HG03135 (cell line): ENCODE measurements around the gene OCA2.

Experiments
- ATAC-seq: cut with Tn5 transposase; IDR thresholded peaks from one replicate; pipeline ENCODE4 v1.9.1; 2021; ENCODE audit warnings: mild to moderate bottlenecking, moderate library complexity; ENCODE audit not compliant: unreplicated experiment

OCA2 gene

GRCh38 chr15:27885201-27885600 is 213.9 kb downstream of the OCA2 start:
- no peak for ATAC-seq

DNA sequence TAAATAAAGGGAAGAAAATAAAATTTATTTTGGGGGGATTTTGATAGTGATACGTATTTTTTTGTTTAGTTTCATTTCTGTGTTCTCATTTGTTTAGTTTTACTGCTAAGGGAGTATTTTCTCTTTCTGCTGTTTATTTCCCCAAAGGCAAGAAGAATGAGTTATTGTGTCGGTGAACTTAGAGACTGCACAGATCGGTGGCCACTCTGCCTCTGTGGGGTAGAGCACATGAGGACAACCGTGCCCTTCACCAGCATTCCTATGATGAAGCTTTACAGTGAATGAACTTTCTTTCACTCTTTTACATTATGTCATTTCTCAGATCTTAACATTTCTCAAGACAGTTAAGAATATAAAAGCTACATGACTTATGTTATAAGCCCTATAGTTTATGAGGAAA is 214.4 kb downstream of the OCA2 start:
- no peak for ATAC-seq

GRCh38 chr15:27878841-27879240 is 220.3 kb downstream of the OCA2 start:
- ATAC-seq = no peak

GRCh38 chr15:27873828-27874227 is 225.3 kb downstream of the OCA2 start:
- ATAC-seq = no peak

DNA sequence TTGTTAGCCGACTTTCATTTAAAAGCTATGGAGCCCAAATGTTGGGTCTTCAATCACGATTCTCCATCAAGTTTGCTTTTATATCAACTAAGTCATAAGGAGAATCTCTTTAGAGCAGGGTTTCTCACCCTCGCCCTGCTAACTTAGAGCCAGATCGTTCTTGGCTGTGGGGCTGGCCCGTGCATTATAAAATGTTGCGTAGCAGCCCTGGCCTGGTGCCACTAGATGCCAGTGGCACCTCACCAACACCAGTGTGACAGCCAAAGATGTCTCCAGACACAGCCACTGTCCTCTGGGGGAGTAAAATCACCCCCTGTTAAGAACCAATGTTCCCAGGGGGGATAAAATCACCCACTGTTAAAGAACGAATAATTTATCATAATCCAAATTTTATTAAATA is 226.1 kb downstream of the OCA2 start:
- ATAC-seq = no peak

DNA sequence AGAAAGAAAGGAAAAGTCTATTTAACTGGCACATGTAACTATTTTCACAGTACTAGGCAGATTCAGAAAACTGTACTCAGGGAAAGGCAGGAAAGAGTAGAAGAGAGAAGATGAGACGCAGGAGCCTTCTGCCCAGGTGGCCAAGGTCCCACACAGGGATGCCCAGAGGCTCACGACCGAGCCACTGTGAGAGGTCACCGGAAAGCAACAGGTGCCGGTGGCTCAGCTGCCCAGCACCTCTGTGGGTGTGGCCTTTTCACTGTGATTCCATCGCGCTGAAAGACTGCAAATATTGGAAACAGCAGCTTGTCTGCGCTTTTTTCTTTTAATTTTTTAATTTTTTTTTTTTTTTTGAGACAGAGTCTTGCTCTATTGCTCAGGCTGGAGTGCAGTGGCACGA is 226.8 kb downstream of the OCA2 start:
- no peak for ATAC-seq

DNA sequence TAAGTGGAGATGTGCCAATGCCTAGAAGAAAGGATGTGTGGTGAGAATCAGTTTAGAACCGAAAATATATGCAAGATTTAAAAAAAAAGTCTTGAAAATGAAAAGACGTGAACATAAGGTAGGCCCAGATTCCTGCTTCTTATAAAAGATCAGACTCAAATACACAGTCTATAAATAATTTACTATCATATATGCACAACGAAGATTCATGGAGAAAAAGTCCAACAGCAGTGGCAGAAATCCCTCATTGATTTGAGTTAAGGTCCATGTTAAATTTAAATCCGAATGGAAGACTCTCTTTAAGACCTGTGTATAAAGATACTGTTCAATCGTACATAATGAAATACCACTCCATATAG is 227.2 kb downstream of the OCA2 start:
- no peak for ATAC-seq

DNA sequence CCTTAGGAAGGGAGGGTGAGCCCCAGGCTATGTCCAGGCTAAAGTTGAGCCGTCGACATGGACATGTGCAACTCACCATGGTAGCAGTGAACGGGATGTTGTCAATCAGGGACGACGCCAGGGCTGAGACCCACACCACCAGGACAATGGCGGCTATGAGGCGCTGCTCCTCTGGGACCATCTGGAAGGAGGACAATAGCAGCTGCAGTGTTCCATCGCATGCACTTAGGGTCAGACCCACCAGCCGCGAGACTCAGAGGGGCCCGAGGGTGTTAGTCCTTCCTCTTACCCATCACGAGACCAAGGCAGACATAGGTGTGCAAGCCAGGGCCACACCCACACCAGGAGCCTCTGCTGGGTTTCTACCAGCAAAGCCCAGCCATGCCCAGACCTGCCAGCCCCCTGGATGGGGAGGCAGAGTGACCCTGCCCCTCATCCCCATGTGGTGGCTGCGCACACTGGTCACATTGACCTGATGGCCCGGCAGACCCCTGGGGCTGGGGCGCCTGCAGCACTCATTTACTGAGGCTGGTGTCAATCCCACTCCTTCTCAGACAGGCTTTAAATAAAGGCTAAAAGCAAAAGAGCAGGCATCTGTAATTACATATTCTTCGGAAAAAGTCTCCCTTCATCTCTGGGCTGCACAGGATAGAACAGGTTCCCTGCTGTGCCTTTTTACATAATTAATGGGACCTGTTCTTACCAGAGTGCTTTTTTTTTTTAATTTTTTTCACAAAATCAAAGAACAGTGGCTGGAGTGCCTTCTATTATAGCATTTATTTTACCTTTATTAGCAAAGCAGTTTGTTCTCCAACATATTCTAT is 227.8 kb downstream of the OCA2 start:
- ATAC-seq = no peak

DNA sequence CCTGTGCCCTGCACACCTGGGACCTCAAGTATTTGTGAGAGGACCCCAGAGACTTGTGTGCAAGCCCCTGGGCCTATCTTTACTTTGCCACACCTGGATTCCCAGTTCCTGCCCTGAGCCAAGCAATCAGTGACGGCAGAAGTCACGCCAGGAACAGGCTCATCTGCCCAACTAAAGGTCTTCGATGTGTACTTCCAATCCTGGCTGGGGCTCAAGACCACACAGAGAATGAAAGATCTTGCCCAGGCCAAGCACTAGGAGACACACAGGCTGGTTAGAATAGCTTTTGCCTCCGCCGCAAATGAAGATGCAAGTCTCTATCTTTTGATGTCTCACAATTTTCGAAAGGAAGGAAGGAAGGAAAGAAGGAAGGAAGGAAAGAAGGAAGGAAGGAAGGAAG is 228.8 kb downstream of the OCA2 start:
- ATAC-seq = no peak

GRCh38 chr15:27869697-27870281 is 229.3 kb downstream of the OCA2 start:
- ATAC-seq = no peak

DNA sequence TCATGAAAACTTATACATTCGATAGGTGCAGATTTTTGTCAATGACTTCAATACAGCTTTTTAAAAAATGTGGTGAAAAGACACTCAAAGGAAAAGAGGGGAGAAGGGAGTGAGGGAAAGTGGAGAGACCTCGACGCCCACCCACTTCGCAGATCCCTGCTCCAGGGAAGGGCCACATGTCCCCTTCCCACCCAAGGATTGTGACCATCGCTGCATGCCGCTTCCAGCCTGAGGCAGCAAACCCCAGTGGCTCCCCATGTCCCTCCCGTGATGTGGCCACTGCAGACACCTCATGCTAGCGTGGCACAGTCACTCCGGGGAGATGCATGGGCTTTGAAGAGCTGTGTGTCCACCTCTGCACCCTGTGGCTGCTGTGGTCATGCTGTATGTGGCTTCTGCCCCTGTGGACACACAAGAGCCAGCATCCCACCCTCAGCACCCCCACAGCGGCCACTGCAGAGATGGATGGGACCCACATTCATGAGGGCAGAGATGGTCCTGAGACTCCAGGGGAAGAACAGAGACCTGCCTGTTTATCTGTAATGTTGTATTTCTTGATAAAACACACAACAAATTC is 230.2 kb downstream of the OCA2 start:
- no peak for ATAC-seq

DNA sequence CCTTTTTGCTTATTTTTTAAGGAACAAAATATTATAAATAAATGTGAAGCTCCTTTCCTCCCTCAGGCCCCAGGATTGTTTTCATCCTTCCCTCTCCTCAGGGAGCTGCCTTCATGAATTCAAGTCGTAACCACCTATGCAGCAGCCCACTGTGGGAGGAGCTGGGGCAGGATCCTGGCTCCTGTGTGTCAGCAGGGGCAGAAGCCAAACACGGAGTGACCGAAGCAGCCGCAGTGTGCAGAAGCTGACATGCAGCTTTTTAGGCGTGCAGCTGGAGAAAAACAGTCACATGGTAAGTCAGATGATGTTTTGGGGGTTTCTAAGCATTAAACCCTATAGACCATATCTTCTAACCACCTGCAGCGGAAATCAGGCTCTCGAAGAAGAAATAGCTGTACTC is 231.3 kb downstream of the OCA2 start:
- no peak for ATAC-seq

DNA sequence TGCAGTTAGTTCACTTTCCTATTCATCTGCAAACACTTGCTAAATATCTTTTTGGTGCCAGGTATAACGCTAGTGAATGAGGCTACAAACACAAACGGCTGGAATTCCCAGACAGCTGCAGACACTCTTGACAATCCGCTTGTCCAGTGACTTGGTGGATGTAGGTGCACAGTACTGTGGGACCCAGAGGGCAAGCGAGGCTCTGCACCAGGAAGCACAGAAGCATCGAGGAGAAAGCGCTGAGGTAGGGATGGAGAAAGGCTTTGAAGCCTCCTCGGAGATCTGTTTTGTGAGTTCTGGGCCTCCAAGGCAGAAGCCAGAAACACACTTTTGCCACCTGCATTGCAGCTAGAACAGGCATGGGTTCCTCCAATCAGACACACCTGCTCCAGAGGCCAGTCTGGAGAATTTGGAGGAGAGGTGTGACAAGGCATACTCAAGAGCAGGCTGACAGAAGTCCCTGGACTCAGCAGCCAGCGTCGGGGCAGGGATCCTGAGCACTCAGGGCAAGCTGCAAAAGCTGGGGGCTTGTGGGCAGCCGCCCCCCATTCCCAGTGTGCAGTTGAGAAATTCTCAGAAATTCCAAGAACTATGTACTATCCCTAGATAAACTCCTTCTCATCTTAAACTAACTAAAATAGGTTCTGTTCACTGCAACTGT is 232.5 kb downstream of the OCA2 start:
- ATAC-seq = no peak

- no peak for ATAC-seq
Measured at GRCh38 chr15:27865926-27866325, 233.2 kb downstream of the OCA2 start.

GRCh38 chr15:27865323-27865922 is 233.7 kb downstream of the OCA2 start:
- ATAC-seq = no peak

GRCh38 chr15:27864719-27865118 is 234.4 kb downstream of the OCA2 start:
- no peak for ATAC-seq

DNA sequence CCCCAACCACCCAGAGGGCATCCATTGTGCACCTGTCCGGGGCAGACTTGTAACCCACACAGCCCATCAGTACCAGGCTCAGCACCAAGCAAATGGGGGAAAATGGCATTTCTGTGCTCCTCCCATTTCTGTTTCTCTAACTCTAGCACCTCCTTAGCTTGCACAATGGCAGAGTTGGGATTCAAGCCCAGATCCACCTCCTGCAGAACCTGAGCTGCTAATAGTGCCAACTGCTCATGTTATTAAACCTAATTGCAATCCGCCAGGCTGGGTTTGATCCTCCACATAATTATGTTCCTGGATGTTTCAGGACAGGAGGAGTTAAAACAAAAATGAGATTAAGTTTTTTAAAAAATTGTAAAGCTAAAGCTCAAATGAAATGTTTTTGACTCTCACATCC is 235.0 kb downstream of the OCA2 start:
- ATAC-seq = no peak

- no peak for ATAC-seq
Measured at GRCh38 chr15:27863000-27863399, 236.1 kb downstream of the OCA2 start.

- no peak for ATAC-seq
Measured at GRCh38 chr15:27861171-27861570, 237.9 kb downstream of the OCA2 start.

GRCh38 chr15:27855137-27855536 is 244.0 kb downstream of the OCA2 start:
- ATAC-seq = no peak

- no peak for ATAC-seq
Measured at GRCh38 chr15:27854601-27855000, 244.5 kb downstream of the OCA2 start.
